ENCODE measurements around the gene OPA1. TPM values are rescaled to one million over a fixed set of nuclear protein-coding genes. Genes with fewer than 3 reads are reported as not detected.

The OPA1 gene
- total and polyA plus RNA-seq, 2 of the 13 experiments (the other 11 are each of a cell fraction or from before 2014, with no cell fraction given), result 26.7 to 78.5 TPM

DNA sequence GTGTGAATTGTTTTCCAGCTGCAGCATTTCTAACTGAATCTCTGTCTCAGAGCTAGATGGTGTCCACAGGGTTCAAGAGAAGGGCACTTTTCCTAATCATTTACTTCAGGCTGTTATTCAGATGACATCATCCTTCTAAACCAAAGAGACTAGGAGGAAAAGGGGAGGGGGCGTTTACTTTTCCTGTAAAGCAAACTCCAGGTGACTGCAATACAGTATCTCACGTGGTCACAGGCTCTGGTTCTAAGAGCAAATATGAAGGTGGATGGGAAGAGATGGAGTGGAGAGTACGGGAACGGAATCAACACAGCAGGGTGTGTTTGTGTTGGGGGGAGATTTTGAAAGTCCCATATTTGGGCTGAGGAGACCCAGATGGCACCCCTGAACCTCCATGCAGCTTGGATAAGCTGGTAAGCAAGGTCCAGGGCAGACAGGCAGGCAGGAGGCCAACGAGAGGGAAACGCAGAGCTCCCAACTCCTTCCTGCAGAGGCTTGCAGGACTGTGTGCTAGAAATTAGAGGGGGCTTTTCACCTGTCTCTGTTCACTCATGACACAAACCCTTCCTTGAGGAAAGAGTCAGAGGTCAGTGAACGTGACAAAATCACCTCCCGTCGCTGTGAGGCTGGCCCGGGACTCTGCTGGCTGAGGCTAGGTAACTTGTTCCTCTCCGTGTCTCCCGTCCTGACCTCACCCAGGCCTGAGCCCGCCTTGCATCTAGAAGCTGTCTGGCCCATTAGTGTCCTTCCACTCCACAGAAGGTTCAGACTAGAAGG is 151.2 kb downstream of the OPA1 start (continued):
- no peak for TF ChIP-seq ZHX2 (IDR thresholded peaks at IDR 0.05; ENCODE audit: low read depth)
- TF ChIP-seq ZHX2 (CRISPR knock-in tag; IDR thresholded peaks at IDR 0.05; ENCODE audit: borderline replicate concordance), result 0 out of 2 replicates have a peak, but pooled peaks have one; percentile 46
- TF ChIP-seq STAT5B (CRISPR knock-in tag; IDR thresholded peaks at IDR 0.05), result no peak
- TF ChIP-seq MZF1 (CRISPR knock-in tag; IDR thresholded peaks at IDR 0.05; ENCODE audit: borderline replicate concordance), result no peak
- TF ChIP-seq HNRNPK (IDR thresholded peaks at IDR 0.05; ENCODE audit: low read depth, low read length, poor library complexity, severe bottlenecking), result no peak
- TF ChIP-seq, protein P1, sequence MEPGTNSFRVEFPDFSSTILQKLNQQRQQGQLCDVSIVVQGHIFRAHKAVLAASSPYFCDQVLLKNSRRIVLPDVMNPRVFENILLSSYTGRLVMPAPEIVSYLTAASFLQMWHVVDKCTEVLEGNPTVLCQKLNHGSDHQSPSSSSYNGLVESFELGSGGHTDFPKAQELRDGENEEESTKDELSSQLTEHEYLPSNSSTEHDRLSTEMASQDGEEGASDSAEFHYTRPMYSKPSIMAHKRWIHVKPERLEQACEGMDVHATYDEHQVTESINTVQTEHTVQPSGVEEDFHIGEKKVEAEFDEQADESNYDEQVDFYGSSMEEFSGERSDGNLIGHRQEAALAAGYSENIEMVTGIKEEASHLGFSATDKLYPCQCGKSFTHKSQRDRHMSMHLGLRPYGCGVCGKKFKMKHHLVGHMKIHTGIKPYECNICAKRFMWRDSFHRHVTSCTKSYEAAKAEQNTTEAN (CRISPR knock-in tag; conservative IDR thresholded peaks at IDR 0.05), result peak; percentile 77; the same call in 1 of the 2 replicates
- TF ChIP-seq, protein P2, sequence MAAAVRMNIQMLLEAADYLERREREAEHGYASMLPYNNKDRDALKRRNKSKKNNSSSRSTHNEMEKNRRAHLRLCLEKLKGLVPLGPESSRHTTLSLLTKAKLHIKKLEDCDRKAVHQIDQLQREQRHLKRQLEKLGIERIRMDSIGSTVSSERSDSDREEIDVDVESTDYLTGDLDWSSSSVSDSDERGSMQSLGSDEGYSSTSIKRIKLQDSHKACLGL (CRISPR knock-in tag; IDR thresholded peaks at IDR 0.05), result no peak
- TF ChIP-seq ZNF572 (CRISPR knock-in tag; IDR thresholded peaks at IDR 0.05), result no peak; the same call in 1 of the 2 replicates
- peak; percentile 75; the same call in 1 of the 2 replicates for TF ChIP-seq ZMYM3 (CRISPR knock-in tag; IDR thresholded peaks at IDR 0.05)
- TF ChIP-seq ZMYM2 (CRISPR knock-in tag; IDR thresholded peaks at IDR 0.05), result peak; percentile 78; the same call in 1 of the 2 replicates
- peak; percentile 83 for TF ChIP-seq CEBPG (CRISPR knock-in tag; IDR thresholded peaks at IDR 0.05)
- no peak for TF ChIP-seq ZFP62 (CRISPR knock-in tag; IDR thresholded peaks at IDR 0.05)
- TF ChIP-seq PRMT3 (CRISPR knock-in tag; IDR thresholded peaks at IDR 0.05; ENCODE audit: borderline replicate concordance, low read depth), result 0 out of 2 replicates have a peak, but pooled peaks have one; percentile 50
- 0 out of 2 replicates have a peak, but pooled peaks have one; percentile 22 for TF ChIP-seq PBX2 (CRISPR knock-in tag; IDR thresholded peaks at IDR 0.05)
- peak; percentile 96 for TF ChIP-seq MED1 (CRISPR knock-in tag; IDR thresholded peaks at IDR 0.05)
- TF ChIP-seq ZNF724P (CRISPR knock-in tag; IDR thresholded peaks at IDR 0.05; ENCODE audit: borderline replicate concordance), result no peak
- TF ChIP-seq ZNF768 (CRISPR knock-in tag; IDR thresholded peaks at IDR 0.05), result peak; percentile 71; the same call in 1 of the 2 replicates
- TF ChIP-seq KDM5B (CRISPR knock-in tag; IDR thresholded peaks at IDR 0.05; ENCODE audit: borderline replicate concordance), result peak; percentile 69
- no peak for TF ChIP-seq ZNF550 (CRISPR knock-in tag; IDR thresholded peaks at IDR 0.05; ENCODE audit: borderline replicate concordance)
- no peak for TF ChIP-seq JARID2 (CRISPR knock-in tag; IDR thresholded peaks at IDR 0.05; ENCODE audit: insufficient replicate concordance)
